Activated B cell treated with CpG ODN at 0.5 μM for 24 hours (primary cell): Measurements from ENCODE around the gene SOX3. TPM values are rescaled to one million over a fixed set of nuclear protein-coding genes. Genes with fewer than 3 reads are reported as not detected.

Experiments
- ATAC-seq: fragments of 200-7000 bp; cut with Tn5 transposase; one replicate; pipeline ENCODE4 v1.10.0; 2021; ENCODE audit warnings: low read depth, mild to moderate bottlenecking, moderate library complexity
- CTCF ChIA-PET: fragments of 350-600 bp; sonication (Branson Sonifier 250); formaldehyde crosslinking; loops from one replicate; lab custom pipeline; 2021; ENCODE audit warnings: antibody characterized with exemption; lab: Charles Lee
- POLR2A ChIA-PET: fragments of 350-600 bp; sonication (Branson Sonifier 250); formaldehyde crosslinking; loops from one replicate; lab custom pipeline; 2021; ENCODE audit warnings: antibody characterized with exemption; lab: Charles Lee
- DNase-seq: peaks from one replicate; pipeline ENCODE4 v3.0.0; 2022
- H3K27ac Mint-ChIP-seq: one replicate; pipeline ENCODE4 v1.8.0; 2020; ENCODE audit warnings: mixed read lengths
- H3K27me3 Mint-ChIP-seq: one replicate; pipeline ENCODE4 v1.8.0; 2021; ENCODE audit warnings: mixed read lengths
- H3K36me3 Mint-ChIP-seq: one replicate; pipeline ENCODE4 v1.8.0; 2021; ENCODE audit warnings: low read depth, mixed read lengths
- H3K4me1 Mint-ChIP-seq: one replicate; pipeline ENCODE4 v1.8.0; 2021; ENCODE audit warnings: mixed read lengths
- H3K4me3 Mint-ChIP-seq: one replicate; pipeline ENCODE4 v1.8.0; 2020; ENCODE audit warnings: mild to moderate bottlenecking, mixed read lengths
- H3K9me3 Mint-ChIP-seq: one replicate; pipeline ENCODE4 v1.8.0; 2020; ENCODE audit warnings: mixed read lengths
- intact Hi-C: fragments of 100-400 bp; cut with micrococcal nuclease; formaldehyde crosslinking; loops from one replicate; pipeline ENCODE4 v1.15.1; 2024
- total RNA-seq: library from RNA; stranded (reverse); gene quantifications from 2 replicates; pipeline ENCODE4 v1.2.3, GENCODE V29; 2022
- TF ChIP-seq, protein P1 (sequence below): fragments of 200-600 bp; IDR thresholded peaks from one replicate; pipeline ENCODE4 v1.8.0; 2022; ENCODE audit warnings: antibody characterized with exemption, mild to moderate bottlenecking

Gene SOX3
- total RNA-seq, 1 donor from 2014 or later, result not detected

DNA sequence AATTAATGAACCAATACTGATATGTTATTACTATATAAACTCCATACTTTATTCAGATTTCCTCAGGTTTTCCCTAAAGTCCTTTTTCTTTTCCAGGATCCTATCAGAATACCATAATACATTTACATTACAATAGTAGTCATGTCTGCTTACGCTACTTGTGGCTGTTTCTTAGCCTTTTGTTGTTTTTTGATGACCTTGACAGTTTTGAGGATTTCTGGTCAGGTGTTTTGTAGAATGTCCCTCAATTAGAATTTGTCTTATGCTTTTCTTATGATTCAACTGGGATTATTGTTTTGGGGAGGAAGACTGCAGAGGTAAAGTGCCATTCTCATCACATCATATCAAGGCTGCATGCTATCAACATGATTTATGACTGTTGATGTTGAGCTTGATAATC, 9.1 kb downstream of the SOX3 start:
- POLR2A ChIA-PET, result no interaction called here
- Mint-ChIP-seq H3K9me3 (no peaks in the 10 kb centered on the region), H3K4me1 (no peaks in the 10 kb centered on the region), H3K36me3 (no peaks in the 10 kb centered on the region), H3K27me3 (peaks cover 3% of the 10 kb centered on the region), H3K4me3 (no peak overlapping the region), H3K27ac (no peak overlapping the region)
- CTCF ChIA-PET, result no interaction called here
- intact Hi-C loops, result no loop called here
- DNase-seq (no peak), ATAC-seq (no peak)
- TF ChIP-seq, protein P1, sequence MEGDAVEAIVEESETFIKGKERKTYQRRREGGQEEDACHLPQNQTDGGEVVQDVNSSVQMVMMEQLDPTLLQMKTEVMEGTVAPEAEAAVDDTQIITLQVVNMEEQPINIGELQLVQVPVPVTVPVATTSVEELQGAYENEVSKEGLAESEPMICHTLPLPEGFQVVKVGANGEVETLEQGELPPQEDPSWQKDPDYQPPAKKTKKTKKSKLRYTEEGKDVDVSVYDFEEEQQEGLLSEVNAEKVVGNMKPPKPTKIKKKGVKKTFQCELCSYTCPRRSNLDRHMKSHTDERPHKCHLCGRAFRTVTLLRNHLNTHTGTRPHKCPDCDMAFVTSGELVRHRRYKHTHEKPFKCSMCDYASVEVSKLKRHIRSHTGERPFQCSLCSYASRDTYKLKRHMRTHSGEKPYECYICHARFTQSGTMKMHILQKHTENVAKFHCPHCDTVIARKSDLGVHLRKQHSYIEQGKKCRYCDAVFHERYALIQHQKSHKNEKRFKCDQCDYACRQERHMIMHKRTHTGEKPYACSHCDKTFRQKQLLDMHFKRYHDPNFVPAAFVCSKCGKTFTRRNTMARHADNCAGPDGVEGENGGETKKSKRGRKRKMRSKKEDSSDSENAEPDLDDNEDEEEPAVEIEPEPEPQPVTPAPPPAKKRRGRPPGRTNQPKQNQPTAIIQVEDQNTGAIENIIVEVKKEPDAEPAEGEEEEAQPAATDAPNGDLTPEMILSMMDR, result no peak

DNA sequence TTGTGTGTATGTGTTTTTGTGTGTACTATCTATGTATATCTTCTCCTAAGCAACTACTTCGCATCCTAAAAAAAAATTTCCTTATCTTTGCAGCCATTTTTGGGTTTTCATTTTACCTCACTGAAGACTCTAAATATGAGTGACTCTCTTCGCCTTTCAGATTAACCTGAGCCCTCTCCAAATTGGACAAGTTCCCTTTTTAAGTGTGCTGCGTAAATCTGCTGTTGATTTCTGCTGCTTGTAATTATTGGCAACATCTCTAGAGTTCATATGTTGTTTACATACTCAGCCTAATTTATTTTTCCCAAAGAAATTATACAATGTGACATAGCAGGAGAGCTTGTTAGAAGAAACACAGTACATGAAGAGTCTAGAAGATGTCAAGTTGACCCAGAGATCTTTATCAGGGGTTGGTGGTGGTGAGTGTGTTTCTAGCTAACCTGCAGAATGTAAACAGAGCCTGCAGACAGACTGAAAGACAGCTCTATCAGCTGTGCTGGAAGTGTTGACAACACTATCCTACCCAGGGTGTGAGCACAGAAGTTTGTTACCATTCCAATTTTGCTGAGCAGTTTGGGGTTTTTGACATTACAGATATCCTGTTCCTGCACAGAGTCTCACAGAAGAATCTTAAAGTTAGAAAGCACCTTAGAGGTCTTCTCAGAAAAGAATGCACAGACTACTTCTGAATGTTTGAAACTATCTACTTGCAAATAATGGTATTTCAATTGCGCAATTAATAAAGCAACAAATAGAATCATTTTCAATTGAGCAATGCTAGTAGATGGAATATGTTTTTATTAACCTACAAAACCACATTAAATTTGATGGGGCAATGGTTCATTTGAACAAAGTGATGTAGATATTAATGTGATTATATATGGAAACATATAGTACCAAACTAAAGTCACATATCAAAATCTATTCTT, 12.5 kb downstream of the SOX3 start:
- Mint-ChIP-seq H3K4me3 (no peak overlapping the region), H3K27me3 (no peaks in the 10 kb centered on the region), H3K27ac (no peak overlapping the region), H3K36me3 (no peaks in the 10 kb centered on the region), H3K4me1 (no peaks in the 10 kb centered on the region), H3K9me3 (no peaks in the 10 kb centered on the region)
- ChIA-PET POLR2A (no interaction called here), CTCF (no interaction called here)
- intact Hi-C loops, result no loop called here
- no peak for DNase-seq
- ATAC-seq, result no peak
- TF ChIP-seq, protein P1, result no peak

DNA sequence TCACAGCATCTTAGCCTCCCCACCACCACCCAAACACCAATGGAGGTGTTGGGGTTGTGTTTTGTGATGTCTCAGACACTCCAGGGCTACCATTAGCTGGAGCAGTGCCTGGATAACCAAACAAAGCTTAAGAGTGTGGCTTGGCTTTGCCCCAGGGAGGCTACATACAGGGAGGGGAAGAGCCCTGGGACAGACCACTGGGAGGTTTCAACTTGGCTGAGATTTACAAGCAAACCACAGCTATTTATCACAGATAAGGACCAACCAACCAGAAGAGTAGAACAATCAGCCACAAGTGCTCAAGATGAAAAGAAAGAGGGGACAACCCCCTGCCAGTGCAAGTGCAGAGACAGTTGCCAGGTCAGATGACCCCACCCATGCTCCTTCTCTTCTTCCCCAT, 24.1 kb downstream of the SOX3 start:
- no peaks in the 10 kb centered on the region for H3K4me1 Mint-ChIP-seq
- TF ChIP-seq, protein P1, result no peak
- no peak for ATAC-seq
- ChIA-PET POLR2A (no interaction called here), CTCF (no interaction called here)
- DNase-seq, result no peak
- no peak overlapping the region for H3K4me3 Mint-ChIP-seq
- H3K27ac Mint-ChIP-seq, result no peak overlapping the region
- peaks cover 7% of the 10 kb centered on the region for H3K9me3 Mint-ChIP-seq
- intact Hi-C loops, result no loop called here
- no peaks in the 10 kb centered on the region for H3K36me3 Mint-ChIP-seq
- H3K27me3 Mint-ChIP-seq, result no peaks in the 10 kb centered on the region

DNA sequence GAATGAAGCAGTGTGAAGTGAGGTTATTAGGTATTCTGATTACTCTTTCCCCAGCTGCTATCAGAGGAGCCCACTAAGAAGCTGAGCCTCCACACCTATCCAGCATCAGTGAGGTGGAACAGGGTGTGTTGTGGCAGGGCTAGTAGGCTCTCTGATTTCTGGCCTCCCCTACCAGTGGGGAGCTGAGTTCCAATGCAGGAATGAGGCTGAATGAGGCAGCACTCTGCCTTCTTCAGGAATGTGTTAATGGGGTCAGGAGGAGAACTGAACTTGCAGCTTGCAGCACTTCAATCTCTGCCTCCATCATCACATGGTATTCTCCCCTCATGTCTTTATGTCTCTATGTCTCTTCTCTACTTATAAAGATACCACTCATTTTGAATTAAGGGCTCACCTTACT, 26.9 kb downstream of the SOX3 start:
- Mint-ChIP-seq H3K4me1 (no peaks in the 10 kb centered on the region), H3K9me3 (peaks cover 11% of the 10 kb centered on the region), H3K27ac (no peak overlapping the region), H3K27me3 (no peaks in the 10 kb centered on the region), H3K36me3 (no peaks in the 10 kb centered on the region), H3K4me3 (no peak overlapping the region)
- ATAC-seq, result no peak
- CTCF ChIA-PET, result no interaction called here
- no peak for DNase-seq
- POLR2A ChIA-PET, result no interaction called here
- intact Hi-C loops, result no loop called here
- TF ChIP-seq, protein P1, result no peak

DNA sequence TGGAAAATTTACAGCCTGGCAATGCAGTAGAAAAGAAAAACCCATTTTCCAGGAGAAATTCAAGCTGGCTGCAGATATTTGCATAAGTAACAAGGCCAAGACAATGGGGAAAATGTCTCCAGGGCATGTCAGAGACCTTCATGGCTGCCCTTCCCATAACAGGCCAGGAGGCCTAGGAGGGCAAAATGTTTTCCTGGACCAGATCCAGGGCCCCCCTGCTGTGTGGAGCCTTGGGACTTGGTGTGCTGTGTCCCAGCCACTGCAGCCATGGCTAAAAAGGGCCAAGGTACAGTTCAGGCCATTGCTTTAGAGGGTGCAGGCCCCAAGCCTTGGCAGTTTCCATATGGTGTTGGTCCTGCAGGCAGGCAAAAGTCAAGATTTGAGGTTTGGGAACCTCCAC, 29.8 kb downstream of the SOX3 start:
- intact Hi-C loops, result no loop called here
- H3K27ac Mint-ChIP-seq, result no peak overlapping the region
- no peaks in the 10 kb centered on the region for H3K36me3 Mint-ChIP-seq
- POLR2A ChIA-PET, result no interaction called here
- no peaks in the 10 kb centered on the region for H3K27me3 Mint-ChIP-seq
- CTCF ChIA-PET, result no interaction called here
- DNase-seq (no peak), ATAC-seq (no peak)
- peaks cover 11% of the 10 kb centered on the region for H3K9me3 Mint-ChIP-seq
- no peak overlapping the region for H3K4me3 Mint-ChIP-seq
- TF ChIP-seq, protein P1, result no peak
- H3K4me1 Mint-ChIP-seq, result no peaks in the 10 kb centered on the region
